SK-N-DZ (cell line): ENCODE data around the gene SGMS1.
"Not testable (repeated sequence)": the region's sequence is repeated elsewhere in the genome, so short reads cannot be mapped to it uniquely, and the experiment has no call there.

Source experiments
- DNase-seq: peaks from one replicate; pipeline ENCODE4 v3.0.0-alpha.2; 2015; ENCODE audit warnings: low spot score

Gene SGMS1

DNA sequence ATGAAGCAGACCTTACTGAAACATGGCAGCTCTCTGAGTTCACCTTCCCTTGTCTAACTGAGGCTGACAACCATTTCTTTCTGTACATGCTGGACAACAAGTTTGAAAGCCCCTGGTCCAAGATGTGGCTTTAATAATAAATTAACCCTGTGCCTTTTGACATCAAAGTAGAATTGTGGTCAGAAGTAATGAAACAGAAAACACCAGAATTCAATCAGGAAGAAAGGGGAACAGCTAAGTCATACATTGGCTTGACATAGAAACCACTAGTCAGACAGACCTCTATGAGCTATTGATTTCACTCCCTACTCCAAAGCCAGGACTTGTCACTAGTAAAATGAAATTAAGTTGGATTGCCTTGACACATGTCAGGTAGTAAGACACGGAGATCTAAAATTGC, 197.3 kb downstream of the SGMS1 start:
- DNase-seq = no peak

DNA sequence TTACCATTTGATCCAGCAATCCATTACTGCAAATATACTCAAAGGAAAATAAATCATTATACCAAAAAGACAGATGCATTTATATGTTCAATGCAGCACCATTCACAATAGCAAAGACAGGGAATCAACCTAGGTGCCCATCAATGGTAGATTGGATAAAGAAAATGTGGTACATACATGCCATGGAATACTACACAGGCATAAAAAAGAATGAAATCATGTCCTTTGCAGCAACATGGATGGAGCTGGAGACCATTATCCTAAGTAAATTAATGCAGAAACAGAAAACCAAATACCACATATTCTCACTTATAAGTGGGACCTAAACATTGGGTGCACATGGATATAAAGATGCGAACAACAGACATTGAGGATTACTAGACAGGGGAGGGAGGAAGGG, 198.5 kb downstream of the SGMS1 start:
- not testable (repeated sequence) for DNase-seq

DNA sequence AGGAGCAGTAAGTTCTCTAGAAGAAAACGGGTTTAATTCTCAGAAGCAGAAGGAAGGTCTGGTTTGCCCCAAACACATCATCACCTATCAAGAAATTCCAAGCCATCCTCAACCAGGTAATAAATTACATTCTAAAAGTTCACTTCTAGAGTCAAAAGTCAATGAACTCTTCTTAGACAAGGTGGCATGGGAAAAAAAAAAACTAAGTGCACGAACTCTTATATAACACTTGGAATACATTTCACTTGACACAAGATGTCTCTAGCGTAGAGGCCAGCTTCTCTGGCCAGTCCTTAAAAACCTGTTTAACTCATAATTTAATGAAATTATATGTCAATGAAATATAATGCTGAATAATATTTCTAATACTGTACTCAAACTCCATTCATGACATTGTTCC, 200.3 kb downstream of the SGMS1 start:
- DNase-seq = no peak

DNA sequence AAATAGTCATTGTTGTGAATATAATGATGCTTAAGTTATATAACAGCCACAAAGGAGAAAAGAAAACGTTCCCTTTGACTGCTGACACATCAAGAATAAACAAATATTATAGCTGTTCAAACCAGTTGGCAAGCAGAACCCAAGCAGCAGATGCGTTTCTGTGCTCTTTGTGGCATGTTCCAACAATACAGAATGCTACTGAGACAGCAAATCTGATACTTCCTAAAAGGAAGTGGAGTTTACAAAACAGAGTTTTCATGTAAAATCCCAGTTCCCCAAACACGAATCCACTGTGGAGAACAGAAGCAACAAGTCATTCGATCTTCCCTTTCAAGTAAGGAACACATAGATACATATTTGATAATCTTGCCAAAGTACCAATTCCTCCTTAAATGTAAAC, 201.5 kb downstream of the SGMS1 start:
- DNase-seq = no peak

DNA sequence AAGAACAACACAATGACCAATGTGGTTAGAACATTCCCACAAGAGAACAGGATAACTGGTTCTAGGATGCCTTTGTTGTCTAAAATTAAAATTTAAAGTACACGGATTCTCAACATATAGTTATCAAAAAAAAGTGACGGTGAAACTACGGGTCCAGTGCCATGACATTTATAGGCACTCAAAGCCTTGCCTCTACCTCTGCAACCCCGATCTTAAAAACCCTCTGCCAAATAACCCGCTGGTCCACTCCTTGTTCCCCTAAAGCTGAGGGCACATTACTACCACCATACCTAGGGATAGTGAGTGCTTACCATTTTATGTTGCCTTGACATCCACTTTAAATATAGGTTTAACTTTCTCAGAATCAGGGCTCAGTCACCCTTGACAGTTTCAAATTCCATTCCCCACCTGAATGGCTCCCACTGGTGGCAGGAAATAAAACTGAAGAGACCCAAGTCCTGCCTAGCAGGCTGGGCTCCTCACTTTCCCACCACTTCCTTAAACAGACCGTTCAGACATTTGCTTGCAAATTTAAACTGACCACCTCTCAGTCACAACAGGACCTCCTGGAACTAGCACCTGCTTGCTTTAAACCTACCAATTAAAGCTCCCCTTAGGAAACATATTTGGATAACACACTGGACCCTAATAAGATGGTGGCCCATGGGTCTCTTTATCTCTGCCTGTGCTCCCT, 202.6 kb downstream of the SGMS1 start:
- peak; percentile 11 for DNase-seq

DNA sequence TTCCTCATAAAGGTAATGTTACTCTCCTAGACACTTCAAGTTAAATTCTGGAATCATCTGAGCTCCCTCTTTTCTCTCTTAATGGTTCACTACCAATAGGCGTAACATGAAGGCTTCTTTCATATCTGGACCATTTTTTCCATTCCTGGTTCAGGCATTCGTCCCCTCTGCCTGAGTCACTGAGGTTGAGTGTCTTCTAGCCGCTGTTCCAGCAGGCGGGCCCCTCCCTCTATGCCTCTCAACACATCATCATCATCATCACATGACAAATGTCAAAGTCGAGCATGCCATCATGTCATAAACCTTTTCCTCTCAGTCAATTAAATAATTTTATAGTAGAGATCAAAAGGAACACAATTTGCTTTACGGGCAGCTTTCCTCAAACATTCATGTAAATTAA, 203.6 kb downstream of the SGMS1 start:
- DNase-seq = no peak

DNA sequence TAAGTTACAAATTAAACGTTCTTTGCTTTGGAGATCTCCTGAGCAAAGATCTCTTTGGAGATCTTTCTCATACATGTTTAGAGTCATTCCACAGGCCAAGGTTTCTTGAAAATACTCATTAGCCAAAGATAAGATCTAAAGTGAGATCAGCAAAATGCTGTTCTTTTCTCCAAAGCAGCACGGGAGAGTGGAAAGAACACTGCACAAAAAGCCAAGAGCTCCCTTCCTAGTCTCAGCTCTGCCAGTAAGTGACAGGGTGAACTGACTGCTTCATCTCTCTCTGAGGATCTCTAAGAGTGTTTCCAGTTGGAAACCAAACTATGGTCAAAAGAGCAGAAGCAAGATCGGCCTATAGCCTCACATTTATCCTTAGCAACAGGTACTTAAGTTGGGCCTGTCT, 204.0 kb downstream of the SGMS1 start:
- DNase-seq = no peak

DNA sequence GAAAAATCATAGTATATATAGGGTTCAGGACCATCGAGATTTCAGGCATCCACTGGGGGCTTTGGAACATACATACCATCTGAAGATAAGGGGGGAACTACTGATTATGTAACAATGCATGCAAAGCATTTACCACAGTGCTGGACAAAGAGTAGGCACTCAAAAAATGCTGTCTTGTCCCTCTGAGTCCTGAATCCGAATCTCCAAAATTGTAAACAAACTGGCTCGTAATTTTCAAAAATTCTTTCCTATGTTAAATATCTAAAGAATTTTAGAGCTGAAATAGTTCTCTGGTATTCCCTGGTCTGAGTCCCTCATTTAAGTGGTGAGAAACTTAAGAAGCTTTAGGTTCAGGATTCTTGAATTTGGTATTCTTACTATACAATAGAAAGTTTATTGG, 204.7 kb downstream of the SGMS1 start:
- no peak for DNase-seq

DNA sequence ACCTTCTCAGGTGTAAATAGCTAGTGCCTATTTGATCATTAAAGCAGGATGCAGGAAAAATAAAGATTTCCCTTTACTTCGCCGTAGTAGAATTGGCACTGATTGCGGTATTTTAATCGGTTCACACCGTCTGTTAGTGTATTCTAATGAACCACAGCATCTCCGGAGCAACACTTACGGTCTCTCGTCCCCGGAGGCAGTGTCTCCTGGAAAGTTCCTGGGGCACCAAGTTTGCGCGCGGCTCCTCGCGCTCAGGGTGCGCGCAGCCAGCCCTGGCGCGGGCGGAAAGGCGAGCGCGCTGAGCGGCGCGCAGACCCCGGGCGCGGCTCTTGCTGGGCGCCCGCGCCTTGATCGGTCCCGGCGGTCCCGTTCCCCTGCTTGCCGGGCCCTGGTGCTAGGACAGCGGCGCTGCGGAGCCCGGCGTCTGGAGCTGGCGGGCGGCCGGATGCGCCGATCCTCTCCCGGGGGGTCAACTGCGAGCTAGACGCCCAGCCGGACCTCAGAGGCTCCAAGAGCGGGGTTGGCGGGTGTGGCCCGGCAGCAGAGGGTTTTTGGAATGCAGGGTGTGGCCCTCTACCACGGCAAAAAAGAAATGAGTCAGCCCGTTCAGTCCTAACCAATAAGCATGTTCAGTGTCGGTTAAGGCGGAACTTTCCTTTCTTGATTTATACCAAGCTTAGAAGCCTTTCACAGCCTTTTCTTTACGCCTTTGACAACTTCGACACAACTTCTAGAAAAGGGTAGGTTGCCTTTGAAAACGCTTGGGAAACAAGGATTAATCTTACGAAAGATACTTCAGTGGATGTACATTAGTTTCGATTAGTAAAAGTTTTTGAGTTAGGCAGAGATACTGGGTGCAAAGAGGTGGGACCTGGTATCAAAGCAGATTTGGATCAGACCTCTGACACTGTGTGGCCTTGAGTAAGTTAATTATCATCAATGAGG, 205.6 kb downstream of the SGMS1 start:
- no peak for DNase-seq

DNA sequence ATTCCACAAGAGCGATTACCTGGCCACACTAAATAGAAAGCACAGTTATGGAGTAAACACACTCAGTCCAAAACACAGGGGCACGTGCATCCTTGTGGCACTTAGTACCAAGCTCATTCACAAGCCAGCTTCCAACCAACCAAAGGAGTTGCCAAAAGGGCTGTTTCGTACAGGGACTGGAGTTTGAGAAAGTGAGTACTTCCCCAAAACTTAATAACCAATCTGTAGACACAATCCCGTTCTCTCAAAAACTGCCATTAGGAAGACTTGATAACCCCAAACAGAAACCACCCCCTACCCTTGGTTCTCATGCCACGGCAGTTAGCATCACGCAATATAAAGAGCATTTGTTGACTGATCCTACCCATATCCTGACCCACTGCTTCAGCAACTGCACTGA, 206.3 kb downstream of the SGMS1 start:
- no peak for DNase-seq

DNA sequence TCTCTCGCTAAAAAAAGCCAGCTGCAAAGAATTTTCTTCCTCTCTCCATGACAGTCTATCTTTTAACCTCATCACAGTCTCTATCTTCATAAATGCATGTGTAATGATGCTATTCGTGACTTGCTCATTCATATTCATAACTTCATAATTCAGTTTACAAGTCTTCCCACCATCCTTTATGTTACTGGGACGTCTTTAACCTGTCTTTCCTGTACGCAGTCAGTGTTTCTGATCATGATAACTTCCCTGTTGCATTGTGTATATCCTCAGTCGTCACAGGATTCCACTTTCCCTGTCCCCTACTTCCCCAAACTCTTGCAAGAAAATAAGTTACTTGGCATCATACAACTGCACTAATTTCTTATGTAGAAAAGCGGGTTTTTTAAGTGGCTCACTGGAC, 206.9 kb downstream of the SGMS1 start:
- no peak for DNase-seq

DNA sequence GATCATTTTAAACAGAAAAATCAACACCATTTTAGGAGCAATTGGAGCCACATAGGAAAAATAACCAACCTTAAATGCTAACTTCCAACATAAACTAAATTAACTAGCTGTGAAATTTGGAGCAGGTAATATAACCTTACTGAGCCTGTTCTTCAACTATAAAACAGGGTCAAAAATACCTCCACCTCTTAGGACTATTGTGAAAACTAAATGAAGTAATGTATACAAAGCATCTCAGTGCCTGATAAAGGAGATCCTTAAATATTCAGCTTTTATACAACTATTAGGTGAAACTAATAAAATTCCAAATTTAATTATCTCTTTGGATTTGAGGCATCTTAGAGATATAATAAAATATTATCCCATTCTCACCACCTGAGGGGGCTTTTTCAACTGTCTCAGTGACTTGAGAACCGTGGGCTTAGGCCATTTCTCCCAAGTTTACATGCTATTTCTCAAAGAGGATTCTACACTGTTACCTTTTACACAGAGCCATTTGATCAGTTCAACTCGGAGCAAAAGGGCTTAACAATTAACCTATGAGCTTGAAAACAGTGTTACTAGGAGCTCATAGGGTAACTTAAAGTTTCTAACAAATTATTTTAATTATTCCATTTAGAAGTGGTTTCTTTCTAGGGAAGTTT, 207.5 kb downstream of the SGMS1 start:
- no peak for DNase-seq

DNA sequence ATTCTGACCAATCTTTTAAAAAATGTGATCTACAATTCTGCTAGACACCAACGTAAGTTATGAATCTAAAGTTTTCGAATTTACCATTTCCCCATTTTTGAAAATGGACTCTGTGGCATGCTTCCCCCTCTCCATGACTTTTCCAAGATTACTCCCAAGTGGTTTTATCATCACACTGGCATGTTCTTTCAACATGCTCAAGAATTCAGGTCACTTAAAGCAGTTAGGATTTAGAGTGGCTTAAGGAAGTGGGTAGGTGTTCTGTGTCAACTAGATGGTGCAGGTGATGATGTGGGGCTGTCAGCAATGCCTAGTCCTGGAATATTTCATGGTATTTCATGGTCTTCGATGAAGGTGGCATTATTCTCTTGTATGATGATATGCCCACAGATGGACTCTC, 208.5 kb downstream of the SGMS1 start:
- DNase-seq = no peak

DNA sequence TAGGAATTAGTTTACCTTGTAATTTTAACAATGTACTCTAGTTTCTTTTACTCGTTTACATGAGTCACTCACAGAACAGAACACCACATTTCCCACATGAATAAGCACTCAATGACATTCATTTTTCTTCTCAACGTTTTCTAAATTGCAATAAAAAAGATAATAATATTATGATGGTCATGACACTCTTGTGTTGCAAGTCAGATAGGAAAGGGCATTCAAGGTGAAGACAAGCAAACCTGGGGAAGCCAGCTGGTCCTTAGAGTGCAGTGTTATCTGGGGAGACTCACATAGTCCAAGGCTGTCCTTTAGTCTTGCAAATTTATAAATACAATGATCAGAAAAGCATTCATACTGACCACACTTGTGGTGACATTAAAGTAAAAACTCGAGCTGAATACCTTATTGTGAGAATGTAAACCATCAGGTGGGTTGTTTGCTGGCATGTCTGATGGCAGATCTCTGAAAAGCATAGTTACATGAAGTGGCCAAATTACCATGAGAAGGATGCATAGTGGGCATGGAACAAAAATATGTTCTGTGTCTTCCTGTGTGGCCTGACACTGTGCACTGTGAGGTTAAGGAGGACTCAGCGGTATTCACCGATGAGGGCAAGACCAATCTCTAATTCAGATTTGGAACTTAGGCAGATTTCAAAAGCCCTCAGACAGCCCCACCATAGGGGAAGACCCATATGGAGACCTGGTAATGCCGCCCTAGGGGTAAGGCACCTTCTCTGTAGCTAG, 213.5 kb downstream of the SGMS1 start:
- no peak for DNase-seq

DNA sequence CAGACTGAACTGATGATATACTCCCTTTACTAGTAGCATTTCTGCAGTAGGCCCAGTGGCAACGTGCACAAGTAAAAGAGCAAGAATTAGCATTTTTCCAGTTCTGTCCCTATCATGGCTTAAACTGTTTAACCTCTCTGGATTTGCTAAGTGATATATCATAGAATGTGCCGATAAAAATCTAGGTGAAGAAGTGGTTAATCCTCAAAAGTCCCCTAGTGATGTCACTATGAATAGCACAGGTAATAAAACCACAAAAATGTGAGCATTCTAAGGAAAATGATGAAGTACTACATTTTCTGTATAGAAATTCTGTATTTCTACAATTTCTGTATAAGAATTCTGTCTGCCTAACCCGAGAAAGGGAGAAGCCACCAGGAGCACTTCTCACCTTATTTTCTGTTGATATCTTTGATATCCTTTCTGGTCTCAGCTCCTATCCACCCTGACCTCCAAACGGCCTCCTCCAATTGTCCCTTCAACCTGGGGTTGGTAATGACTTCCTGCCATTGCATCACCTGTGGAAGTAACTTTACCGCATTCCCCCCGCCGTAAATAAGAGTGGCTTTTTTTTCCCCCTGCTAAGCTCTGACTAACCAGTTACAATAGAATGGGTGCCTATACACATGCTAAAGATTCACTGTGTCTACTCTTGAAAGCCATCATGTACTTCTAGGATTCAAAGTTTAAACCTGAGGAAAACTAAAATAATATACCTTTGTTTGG, 216.5 kb downstream of the SGMS1 start:
- no peak for DNase-seq

DNA sequence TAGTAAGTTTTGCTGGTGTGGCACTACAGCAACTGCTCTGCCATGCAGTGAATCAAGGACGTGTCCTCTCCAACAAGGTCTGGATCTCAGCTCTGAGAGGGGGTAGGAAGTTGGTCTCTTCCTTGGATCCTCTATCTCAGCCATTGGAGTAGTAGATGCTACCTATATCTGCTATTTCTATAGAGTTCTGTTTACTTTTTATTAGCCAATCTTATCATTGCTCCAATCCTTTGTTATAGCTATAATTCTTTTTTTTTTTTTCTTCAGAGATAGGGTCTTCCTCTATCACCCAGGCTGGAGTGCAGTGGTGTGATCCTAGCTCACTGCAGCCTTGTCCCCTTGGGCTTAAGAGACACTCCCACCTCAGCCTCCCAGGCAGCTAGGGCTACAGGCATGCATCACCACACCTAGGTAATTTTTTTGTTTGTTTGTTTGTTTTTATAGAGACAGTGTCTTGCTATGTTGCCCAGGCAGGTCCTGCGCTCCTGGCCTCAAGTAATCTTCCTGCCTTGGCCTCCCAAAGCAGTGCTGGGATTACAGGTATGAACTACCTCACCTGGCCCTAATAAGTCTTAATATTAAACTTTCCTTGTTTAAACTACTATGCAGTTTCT, 217.2 kb downstream of the SGMS1 start:
- no peak for DNase-seq

DNA sequence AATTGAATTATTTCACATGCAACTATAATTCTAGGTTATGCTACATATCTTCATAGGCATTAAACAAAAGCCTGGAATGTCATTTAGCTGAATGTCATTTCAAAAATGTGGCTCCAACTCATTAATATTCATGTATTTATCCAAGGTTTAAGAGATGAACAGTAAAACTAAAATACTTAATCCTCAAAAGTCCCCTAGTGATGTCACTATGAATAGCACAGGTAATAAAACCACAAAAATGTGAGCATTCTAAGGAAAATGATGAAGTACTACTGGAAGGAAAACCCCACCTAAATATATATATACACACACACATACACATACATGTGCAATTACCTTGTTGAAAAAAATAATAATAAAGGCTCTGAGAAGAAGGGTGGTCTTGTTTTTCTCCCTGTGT, 218.0 kb downstream of the SGMS1 start:
- DNase-seq = no peak

DNA sequence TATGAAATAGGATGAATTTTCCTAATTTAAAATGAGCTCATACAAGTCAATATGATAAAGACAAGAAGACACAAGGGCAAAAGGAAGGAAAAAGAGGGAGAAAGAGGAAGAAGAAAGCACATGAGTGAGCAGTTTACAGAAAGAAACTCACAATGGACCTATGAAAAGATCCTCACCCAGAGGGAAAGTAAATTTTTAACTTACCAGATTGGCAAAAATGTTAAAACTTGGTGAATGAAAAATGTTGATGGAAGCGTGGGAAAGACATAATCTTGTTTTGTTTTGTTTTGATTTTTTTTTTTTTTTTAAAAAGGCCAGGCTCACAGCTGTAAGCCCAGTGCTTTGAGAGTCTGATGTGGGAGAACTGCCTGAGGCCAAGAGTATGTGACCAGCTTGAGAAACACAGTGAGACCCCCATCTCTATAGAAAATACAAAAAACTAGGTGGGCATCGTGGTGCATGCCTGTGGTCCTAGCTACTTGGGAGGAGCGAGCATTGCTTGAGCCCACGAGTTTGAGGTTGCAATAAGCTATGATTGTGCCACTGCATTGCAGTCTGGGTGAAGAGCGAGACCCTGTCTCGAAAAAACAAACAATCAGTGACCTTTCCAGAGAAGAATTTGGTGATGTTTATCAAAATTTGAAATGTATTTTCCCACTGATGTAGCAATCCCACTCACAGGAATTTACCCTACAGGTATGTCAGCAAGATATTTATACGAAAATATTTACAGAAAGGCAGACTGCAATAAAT, 219.6 kb downstream of the SGMS1 start:
- no peak for DNase-seq

DNA sequence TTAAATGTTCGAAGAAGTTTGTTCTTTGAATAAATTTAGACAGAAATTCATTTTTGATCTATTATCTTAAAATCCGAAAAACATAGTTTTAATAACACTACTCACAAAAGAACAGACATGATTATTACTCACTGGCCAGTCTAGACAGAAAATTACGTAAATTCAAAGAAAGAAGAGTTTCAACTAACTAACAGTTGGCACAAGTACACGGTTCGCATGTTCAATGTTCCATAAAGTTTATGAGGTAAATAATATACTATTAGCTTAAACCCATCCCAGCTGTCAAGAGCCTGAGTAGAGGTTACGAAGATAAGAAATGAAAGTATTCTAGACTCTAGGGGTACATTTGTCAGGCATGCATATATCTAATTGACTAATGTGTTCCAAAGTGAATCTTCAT, 220.7 kb downstream of the SGMS1 start:
- no peak for DNase-seq

DNA sequence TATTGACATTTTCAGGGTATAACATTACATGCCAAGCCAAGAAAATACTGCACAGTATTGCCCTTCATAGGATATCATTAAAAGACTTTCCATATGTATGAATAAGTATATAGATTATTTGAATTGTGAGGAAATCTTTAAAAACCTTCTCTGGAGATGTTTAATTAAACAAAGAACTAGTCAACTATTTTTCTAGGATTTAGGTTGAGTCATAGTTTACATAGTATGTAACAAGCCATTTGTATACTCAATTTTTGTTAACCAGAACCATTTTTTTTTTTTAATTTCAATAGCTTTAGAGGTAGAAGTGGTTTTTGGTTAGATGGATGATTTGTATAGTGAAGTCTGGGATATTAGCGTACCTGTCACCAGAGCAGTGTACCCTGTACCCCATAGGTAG, 221.3 kb downstream of the SGMS1 start:
- no peak for DNase-seq
